ENCODE measurements around the gene UBE2C.

The UBE2C gene

DNA sequence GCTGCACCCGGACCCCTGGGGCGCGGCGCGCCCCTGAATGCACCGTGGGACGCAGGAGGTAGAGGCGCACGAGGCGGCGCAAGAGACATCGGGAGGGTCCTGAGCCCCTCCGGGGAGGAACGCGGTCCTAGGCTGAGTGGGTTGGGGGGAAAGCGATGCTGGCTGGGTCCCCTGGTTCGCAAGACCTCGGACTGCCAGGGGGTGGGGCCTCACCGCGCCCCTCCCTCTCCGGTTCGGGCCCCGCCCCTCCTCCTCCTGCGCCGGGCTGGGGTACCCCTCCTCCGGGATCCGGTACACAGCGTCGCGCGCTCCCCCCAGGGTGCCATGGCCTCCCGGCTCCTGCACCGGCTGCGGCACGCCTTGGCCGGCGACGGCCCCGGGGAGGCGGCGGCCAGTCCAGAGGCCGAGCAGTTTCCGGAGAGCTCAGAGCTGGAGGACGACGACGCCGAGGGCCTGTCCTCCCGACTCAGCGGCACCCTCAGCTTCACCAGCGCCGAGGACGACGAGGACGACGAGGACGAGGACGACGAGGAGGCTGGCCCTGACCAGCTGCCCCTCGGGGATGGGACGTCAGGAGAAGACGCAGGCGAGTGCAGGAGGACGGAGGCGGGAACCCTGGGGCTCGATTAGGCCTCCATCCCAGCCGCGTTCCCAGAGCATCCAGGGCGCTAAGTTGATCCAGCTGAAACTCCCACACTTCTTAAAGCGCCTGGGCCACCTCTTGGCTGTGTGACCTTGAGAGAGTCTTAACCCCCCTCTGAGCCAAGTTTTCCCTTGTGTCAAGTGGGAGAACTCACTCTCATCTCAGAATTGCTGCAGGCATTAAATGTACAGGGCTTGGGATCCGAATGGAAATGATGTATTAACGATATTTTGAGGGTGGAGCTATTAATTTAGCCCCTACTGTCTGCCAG is 21.7 kb downstream of the UBE2C start:
- Histone ChIP-seq H3K79me2 (ENCODE audit: low read length) (no peaks in the 10 kb centered on the region), H3F3A (ENCODE audit: insufficient read depth, low read length) (no peaks in the 10 kb centered on the region), H3K4me3 (ENCODE audit: low read length) (peak overlapping the region; percentile 69), H3K9ac (ENCODE audit: low read length) (peak overlapping the region; percentile 44; the same call in 1 of the 2 replicates), H2AFZ (ENCODE audit: low read length) (peak overlapping the region; percentile 88), H3K27ac (ENCODE audit: low read length) (no peak overlapping the region), H4K20me1 (ENCODE audit: insufficient read depth, low read length) (no peaks in the 10 kb centered on the region), H3K4me2 (ENCODE audit: low read depth, low read length) (peak overlapping the region; percentile 97), H3K27me3 (replicated peaks; ENCODE audit: insufficient read depth, low read length) (no peaks in the 10 kb centered on the region), H3K36me3 (replicated peaks; ENCODE audit: insufficient read depth, low read length) (no peaks in the 10 kb centered on the region), H3K9me3 (replicated peaks; ENCODE audit: insufficient read depth, low read length) (no peaks in the 10 kb centered on the region), H3K4me1 (ENCODE audit: low read length) (no peaks in the 10 kb centered on the region), H3K9me2 (replicated peaks; ENCODE audit: insufficient read depth, low read length) (no peaks in the 10 kb centered on the region)
- TF ChIP-seq, protein P1, sequence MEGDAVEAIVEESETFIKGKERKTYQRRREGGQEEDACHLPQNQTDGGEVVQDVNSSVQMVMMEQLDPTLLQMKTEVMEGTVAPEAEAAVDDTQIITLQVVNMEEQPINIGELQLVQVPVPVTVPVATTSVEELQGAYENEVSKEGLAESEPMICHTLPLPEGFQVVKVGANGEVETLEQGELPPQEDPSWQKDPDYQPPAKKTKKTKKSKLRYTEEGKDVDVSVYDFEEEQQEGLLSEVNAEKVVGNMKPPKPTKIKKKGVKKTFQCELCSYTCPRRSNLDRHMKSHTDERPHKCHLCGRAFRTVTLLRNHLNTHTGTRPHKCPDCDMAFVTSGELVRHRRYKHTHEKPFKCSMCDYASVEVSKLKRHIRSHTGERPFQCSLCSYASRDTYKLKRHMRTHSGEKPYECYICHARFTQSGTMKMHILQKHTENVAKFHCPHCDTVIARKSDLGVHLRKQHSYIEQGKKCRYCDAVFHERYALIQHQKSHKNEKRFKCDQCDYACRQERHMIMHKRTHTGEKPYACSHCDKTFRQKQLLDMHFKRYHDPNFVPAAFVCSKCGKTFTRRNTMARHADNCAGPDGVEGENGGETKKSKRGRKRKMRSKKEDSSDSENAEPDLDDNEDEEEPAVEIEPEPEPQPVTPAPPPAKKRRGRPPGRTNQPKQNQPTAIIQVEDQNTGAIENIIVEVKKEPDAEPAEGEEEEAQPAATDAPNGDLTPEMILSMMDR (IDR thresholded peaks at IDR 0.05; ENCODE audit: low read length) = no peak
- TF ChIP-seq EZH2phosphoT487 (IDR thresholded peaks at IDR 0.05; ENCODE audit: low read length) (no peak), EZH2 (optimal IDR thresholded peaks at IDR 0.05; ENCODE audit: low read depth, low read length) (no peak)
- DNase-seq = no peak

DNA sequence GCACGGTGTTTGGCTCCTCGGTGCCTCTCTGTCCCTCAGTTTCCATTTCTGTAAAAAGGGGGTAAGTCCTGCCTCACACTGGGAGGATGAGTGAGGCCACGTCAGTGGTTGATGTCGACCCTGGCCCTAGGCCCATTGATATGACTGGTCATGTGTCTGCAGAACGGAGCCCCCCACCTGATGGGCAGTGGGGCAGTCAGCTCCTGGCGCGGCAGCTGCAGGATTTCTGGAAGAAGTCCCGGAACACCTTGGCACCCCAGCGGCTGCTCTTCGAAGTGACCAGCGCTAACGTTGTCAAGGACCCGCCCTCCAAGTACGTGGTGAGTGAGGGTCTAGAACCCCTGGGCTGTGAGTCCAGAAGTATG is 22.3 kb downstream of the UBE2C start:
- no peak for TF ChIP-seq EZH2 (optimal IDR thresholded peaks at IDR 0.05; ENCODE audit: low read depth, low read length)
- TF ChIP-seq, protein P1 (IDR thresholded peaks at IDR 0.05; ENCODE audit: low read length) = no peak
- TF ChIP-seq EZH2phosphoT487 (IDR thresholded peaks at IDR 0.05; ENCODE audit: low read length) = no peak
- Histone ChIP-seq H3K4me2 (ENCODE audit: low read depth, low read length) (no peak overlapping the region), H3K27ac (ENCODE audit: low read length) (no peak overlapping the region), H3K36me3 (replicated peaks; ENCODE audit: insufficient read depth, low read length) (no peaks in the 10 kb centered on the region), H3K4me1 (ENCODE audit: low read length) (no peaks in the 10 kb centered on the region), H3K9ac (ENCODE audit: low read length) (no peak overlapping the region), H3F3A (ENCODE audit: insufficient read depth, low read length) (no peaks in the 10 kb centered on the region), H3K79me2 (ENCODE audit: low read length) (no peaks in the 10 kb centered on the region), H3K27me3 (replicated peaks; ENCODE audit: insufficient read depth, low read length) (no peaks in the 10 kb centered on the region), H4K20me1 (ENCODE audit: insufficient read depth, low read length) (no peaks in the 10 kb centered on the region), H3K9me3 (replicated peaks; ENCODE audit: insufficient read depth, low read length) (no peaks in the 10 kb centered on the region), H3K9me2 (replicated peaks; ENCODE audit: insufficient read depth, low read length) (no peaks in the 10 kb centered on the region), H2AFZ (ENCODE audit: low read length) (no peak overlapping the region), H3K4me3 (ENCODE audit: low read length) (no peak overlapping the region)
- no peak for DNase-seq

DNA sequence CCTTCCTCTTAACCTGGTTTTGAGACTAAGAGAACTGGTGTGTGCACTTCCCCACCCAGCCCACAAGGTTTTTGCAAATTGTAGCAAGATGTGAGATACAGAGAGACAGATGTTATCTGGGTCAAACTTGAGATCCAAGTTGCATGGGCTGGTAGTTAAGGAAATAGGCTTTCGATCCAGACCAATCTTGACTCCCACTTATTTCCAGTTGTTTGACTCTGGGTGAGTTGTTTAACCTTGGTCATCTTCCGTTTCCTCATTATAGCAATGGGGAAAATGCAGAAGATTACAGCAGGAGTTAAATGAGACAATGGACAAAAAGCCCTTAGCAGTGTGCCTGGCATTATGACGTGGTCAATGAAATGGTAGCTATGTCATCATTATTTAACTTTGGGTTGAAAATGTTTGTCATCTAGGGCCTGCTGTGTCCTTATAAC is 22.9 kb downstream of the UBE2C start:
- TF ChIP-seq EZH2phosphoT487 (IDR thresholded peaks at IDR 0.05; ENCODE audit: low read length) (no peak), EZH2 (optimal IDR thresholded peaks at IDR 0.05; ENCODE audit: low read depth, low read length) (no peak)
- TF ChIP-seq, protein P1 (IDR thresholded peaks at IDR 0.05; ENCODE audit: low read length) = no peak
- no peaks in the 10 kb centered on the region for H4K20me1 ChIP-seq (ENCODE audit: insufficient read depth, low read length)
- no peaks in the 10 kb centered on the region for H3K27me3 ChIP-seq (replicated peaks; ENCODE audit: insufficient read depth, low read length)
- no peak overlapping the region for H2AFZ ChIP-seq (ENCODE audit: low read length)
- no peaks in the 10 kb centered on the region for H3K36me3 ChIP-seq (replicated peaks; ENCODE audit: insufficient read depth, low read length)
- no peak overlapping the region for H3K27ac ChIP-seq (ENCODE audit: low read length)
- no peak overlapping the region for H3K9ac ChIP-seq (ENCODE audit: low read length)
- no peaks in the 10 kb centered on the region for H3K9me2 ChIP-seq (replicated peaks; ENCODE audit: insufficient read depth, low read length)
- H3K79me2 ChIP-seq (ENCODE audit: low read length) = no peaks in the 10 kb centered on the region
- H3K4me1 ChIP-seq (ENCODE audit: low read length) = no peaks in the 10 kb centered on the region
- no peaks in the 10 kb centered on the region for H3K9me3 ChIP-seq (replicated peaks; ENCODE audit: insufficient read depth, low read length)
- DNase-seq = no peak
- H3F3A ChIP-seq (ENCODE audit: insufficient read depth, low read length) = no peaks in the 10 kb centered on the region
- H3K4me3 ChIP-seq (ENCODE audit: low read length) = no peak overlapping the region
- H3K4me2 ChIP-seq (ENCODE audit: low read depth, low read length) = no peak overlapping the region

Measured in MM.1S (cell line).